ENCODE measurements around the gene CAPRIN1.

Gene CAPRIN1

GRCh38 chr11:34146866-34147265 is 95.3 kb downstream of the CAPRIN1 start:
- DNase-seq = no peak

DNA sequence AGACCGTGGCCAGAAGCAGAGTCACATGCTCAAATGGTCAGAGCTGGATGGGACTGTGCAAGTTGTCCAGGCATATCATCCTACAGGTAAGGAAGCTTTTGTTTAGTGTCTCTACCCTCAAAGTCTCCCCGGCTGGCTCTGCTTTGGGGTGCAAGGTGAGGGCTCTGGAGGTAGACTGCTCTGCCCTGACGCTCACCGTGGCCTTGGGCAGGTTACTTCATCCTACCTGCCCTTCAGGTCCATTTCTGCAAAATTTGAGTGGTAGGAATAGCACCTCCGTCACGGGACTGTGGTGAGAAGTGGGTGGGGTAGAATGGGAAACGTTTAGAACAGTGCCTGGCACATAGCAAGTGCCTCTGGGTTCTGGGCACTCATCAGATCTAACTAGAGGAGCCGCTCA is 96.0 kb downstream of the CAPRIN1 start:
- no peak for DNase-seq

GRCh38 chr11:34148504-34149165 is 97.1 kb downstream of the CAPRIN1 start:
- no peak for DNase-seq

DNA sequence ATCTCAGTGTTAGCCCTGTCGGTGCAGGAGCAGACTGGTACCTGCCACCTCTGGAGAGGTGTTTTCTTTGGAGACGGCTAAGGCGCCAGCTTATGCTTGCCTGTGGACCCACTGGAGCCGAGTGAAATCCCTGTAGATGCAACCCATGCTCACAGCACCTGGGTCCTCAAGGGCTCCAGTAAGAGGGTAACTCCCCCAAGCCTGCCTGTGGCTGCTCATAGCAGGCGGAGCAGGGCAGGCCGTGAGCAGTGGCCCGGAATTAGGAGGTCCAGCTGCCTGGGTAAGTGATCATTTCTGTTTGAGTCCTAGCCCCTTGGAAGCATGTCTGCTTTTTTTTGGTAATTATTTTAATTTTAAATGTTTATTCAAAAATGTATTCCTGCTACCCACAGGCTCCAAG is 97.7 kb downstream of the CAPRIN1 start:
- no peak for DNase-seq

- no peak for DNase-seq
Observed at GRCh38 chr11:34149786-34150185, 98.3 kb downstream of the CAPRIN1 start.

DNA sequence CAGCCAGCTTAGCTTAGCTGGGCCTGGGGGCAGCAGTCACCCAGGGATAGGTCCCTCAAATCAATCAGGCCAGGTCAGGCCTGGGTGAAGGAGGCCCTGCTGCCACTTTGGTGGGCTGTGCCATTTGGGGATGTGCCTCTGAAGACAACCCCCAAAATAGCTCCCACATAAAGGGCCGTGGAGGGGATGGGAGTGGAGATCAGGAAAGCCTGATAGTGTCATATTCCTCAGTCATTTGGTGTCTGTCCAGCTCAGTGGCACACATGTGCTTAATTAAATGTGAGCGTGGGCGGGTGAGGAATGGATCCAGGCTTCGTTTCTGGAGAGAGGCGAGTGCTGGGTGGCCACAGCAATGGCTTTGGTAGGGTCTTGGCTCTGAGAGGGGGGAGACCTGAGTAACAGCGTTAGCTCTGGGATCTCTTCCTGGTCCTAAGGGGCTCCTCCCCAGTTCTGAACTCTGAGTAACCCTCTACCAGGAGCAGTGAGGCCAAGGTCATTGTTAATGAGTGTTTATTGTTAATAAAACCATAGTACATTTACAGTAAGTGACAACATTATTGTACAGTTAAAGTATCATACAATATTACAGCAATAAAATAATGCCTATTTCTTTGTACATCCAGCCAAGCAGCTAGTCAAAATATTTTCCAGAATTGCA is 99.1 kb downstream of the CAPRIN1 start:
- DNase-seq = no peak

All from stimulated activated CD4-positive, alpha-beta T cell treated with anti-CD3 and anti-CD28 coated beads, Interleukin-4, amount 100 ng/mL, for 24 hours (primary cell).